Stomach (tissue), 9 donors: ENCODE results near the gene CCDC122. TPM values are rescaled to one million over a fixed set of nuclear protein-coding genes. Genes with fewer than 3 reads are reported as not detected.

Experiments used
- DNase-seq, 2 donors: peaks; one replicate each; pipeline versions ENCODE4 v3.0.0 to v3.0.0-alpha.2; 2013 to 2019
- H3K27ac ChIP-seq, 5 donors: fragments of 200-600 bp in 4 of 5; sonication (generic) in 4 of 5; one replicate each; pipeline ENCODE4 v1.5.1; 2013 to 2019; ENCODE audit warnings: mild to moderate bottlenecking in 1 of 5, moderate library complexity in 1 of 5
- H3K27me3 ChIP-seq, 3 donors: fragments of 200-600 bp; sonication (generic); one replicate each; pipeline ENCODE4 v1.5.1; 2017 to 2019; ENCODE audit warnings: mixed run types in 1 of 3
- H3K36me3 ChIP-seq, 4 donors: fragments of 200-600 bp; sonication (generic); 1 replicate in 3 of 4; 2 replicates in 1 of 4; pipeline ENCODE4 v1.5.1; 2016 to 2019
- H3K4me1 ChIP-seq, 4 donors: fragments of 200-600 bp; sonication (generic); one replicate each; pipeline ENCODE4 v1.5.1; 2016 to 2019
- H3K4me3 ChIP-seq, 4 donors: fragments of 200-600 bp; sonication (generic) in 3 of 4; one replicate each; pipeline ENCODE4 v1.5.1; 2016 to 2019; ENCODE audit warnings: mild to moderate bottlenecking in 1 of 4
- H3K9me3 ChIP-seq, 4 donors: fragments of 200-600 bp; sonication (generic); one replicate each; pipeline ENCODE4 v1.5.1; 2016 to 2019
- CTCF ChIP-seq, 7 experiments: fragments of 450-650 bp in 4 of 7; fragments of 200-600 bp in 3 of 7; sonication (generic) in 3 of 7; IDR thresholded peaks; one replicate each; pipeline ENCODE4 v1.5.1; 2016 to 2019; ENCODE audit warnings: antibody characterized with exemption in 7 of 7, control low read depth in 2 of 7, mild to moderate bottlenecking in 1 of 7
- EP300 ChIP-seq: sonication (generic); formaldehyde crosslinking; IDR thresholded peaks from one replicate; pipeline ENCODE4 v1.6.1; 2017; ENCODE audit warnings: antibody characterized with exemption
- POLR2A ChIP-seq, 4 donors: fragments of 450-650 bp; IDR thresholded peaks; one replicate each; pipeline ENCODE4 v1.6.1; 2016; ENCODE audit warnings: antibody characterized with exemption in 4 of 4, control low read depth in 2 of 4, mild to moderate bottlenecking in 1 of 4, moderate library complexity in 1 of 4
- POLR2AphosphoS5 ChIP-seq, 3 donors: sonication (generic); formaldehyde crosslinking; IDR thresholded peaks; one replicate each; pipeline ENCODE4 v1.6.1; 2016; ENCODE audit warnings: antibody characterized with exemption in 3 of 3
- WGBS, 5 donors: extraction: QIAGEN DNeasy Blood & Tissue Kit in 3 of 5; methylation state at CpG; one replicate each; pipeline versions ENCODE4 v1.1.5 to v1.1.7; 2013 to 2018; 5-methylcytosine and 5-hydroxymethylcytosine counted together
- intact Hi-C: fragments of 100-400 bp; cut with DNase I; formaldehyde crosslinking; loops from one replicate; pipeline ENCODE4 v1.15.1; 2023; ENCODE audit warnings: low total_unique reads
- polyA plus RNA-seq, 3 donors: library from polyadenylated mRNA; stranded (reverse); fragments of 200-250 nt; gene quantifications; one replicate each; pipeline ENCODE4 v1.2.3, GENCODE V29; 2013
- total RNA-seq, 5 donors: library from RNA; depleted of rRNA; stranded (reverse); fragments of >200 nt; gene quantifications; one replicate each; pipeline versions ENCODE4 v1.1.0 to v1.2.3, GENCODE V29; 2014 to 2016
- donor health status: healthy with polysubstance abuse.
- donor health status: Bipolar disorder and iron deficiency.
- donor health status: healthy.

The CCDC122 gene
- total and polyA plus RNA-seq, 8 donors = 1.9 to 44.6 (median 4.3) TPM; not detected in 2

DNA sequence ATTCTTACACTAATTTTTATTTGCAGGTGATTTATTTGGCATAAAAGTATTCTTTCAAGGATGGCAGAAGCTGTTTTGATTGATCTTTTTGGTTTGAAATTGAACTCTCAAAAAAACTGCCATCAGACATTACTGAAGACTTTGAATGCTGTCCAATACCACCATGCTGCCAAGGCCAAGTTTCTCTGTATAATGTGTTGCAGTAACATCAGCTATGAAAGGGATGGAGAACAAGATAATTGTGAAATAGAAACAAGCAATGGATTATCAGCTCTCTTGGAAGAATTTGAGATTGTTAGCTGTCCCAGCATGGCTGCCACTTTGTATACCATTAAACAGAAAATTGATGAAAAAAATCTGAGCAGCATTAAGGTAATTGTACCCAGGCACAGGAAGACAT, 1.4 kb upstream of the CCDC122 start:
- Histone ChIP-seq H3K27ac (no peak overlapping the region), H3K9me3 (no peaks in the 10 kb centered on the region), H3K27me3 (no peaks in the 10 kb centered on the region), H3K4me3 (no peak overlapping the region), H3K36me3 (peaks cover 0 to 14% (median 11%) of the 10 kb centered on the region in 4 donors), H3K4me1 (peaks cover 12 to 38% (median 17%) of the 10 kb centered on the region in 4 donors)
- TF ChIP-seq POLR2A (IDR thresholded peaks at IDR 0.05) (no peak), CTCF (IDR thresholded peaks at IDR 0.05) (no peak), EP300 (no peak)
- peak in 1 of 2 donors; percentile 16 for DNase-seq
- intact Hi-C loops = no loop called here

GRCh38 chr13:43880214-43880855, 795 bp upstream of the CCDC122 start:
- peaks cover 12 to 38% (median 17%) of the 10 kb centered on the region in 4 donors for H3K4me1 ChIP-seq
- H3K36me3 ChIP-seq = peaks cover 0 to 9% (median 5%) of the 10 kb centered on the region in 4 donors
- H3K4me3 ChIP-seq = peak overlapping the region; percentile 54 to 90 (median 70)
- WGBS, 5 donors = 22 to 43% (median 38%) methylated on average over 15 of the region's 15 CpGs
- H3K9me3 ChIP-seq = no peaks in the 10 kb centered on the region
- peak overlapping the region; percentile 95 to 99 (median 95) for H3K27ac ChIP-seq
- H3K27me3 ChIP-seq = no peaks in the 10 kb centered on the region
- TF ChIP-seq CTCF (IDR thresholded peaks at IDR 0.05) (no peak), POLR2AphosphoS5 (IDR thresholded peaks at IDR 0.05) (no peak), EP300 (no peak), POLR2A (IDR thresholded peaks at IDR 0.05) (no peak)
- intact Hi-C loops = no loop called here
- DNase-seq = no peak

DNA sequence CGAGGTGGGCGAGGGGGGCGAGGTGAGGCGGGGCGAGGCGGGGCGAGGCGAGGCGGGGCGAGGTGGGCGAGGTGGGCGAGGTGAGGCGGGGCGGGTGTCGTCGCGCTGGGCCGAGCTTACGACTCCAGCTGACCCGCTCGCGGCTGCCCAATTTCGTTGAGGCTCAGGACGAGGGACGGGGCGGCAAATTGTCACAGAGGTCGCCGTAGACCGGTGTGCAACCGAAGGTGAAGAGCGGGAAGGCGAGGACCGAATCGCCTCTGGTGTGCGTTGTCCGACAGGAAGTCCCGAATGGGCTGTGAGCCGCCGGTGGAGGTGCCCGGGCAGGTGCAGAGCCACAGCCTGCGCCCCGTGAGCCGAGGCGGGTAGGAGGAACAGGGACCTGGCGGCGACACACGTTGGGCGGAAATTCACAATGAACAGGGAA, 228 bp upstream of the CCDC122 start, which contains the start of gene LACC1:
TSS of gene LACC1 (plus strand) at position 150 of the 427 bp plus-strand sequence. CDS start 1,082 bp downstream, outside the sequence.
- peaks cover 12 to 41% (median 17%) of the 10 kb centered on the region in 4 donors for H3K4me1 ChIP-seq
- peak within 1 kb of the TSS; percentile 54 to 90 (median 70) for H3K4me3 ChIP-seq
- intact Hi-C loops = no loop called here
- peak within 1 kb of the TSS; percentile 95 to 99 (median 95) for H3K27ac ChIP-seq
- no peaks in the 10 kb centered on the region for H3K27me3 ChIP-seq
- 1 to 4% (median 1%) methylated on average over 20 to 46 of the region's 48 CpGs for WGBS, 5 donors
- H3K36me3 ChIP-seq = peaks cover 0 to 4% (median 2%) of the 10 kb centered on the region in 4 donors
- no peak for DNase-seq
- no peaks in the 10 kb centered on the region for H3K9me3 ChIP-seq
- TF ChIP-seq CTCF (IDR thresholded peaks at IDR 0.05) (no peak), POLR2A (IDR thresholded peaks at IDR 0.05) (no peak), EP300 (no peak), POLR2AphosphoS5 (IDR thresholded peaks at IDR 0.05) (no peak)

- Histone ChIP-seq H3K36me3 (peaks cover 0 to 2% (median 0%) of the 10 kb centered on the region in 4 donors), H3K27ac (peak overlapping the region in 1 of 5 donors; percentile 6), H3K4me1 (peaks cover 12 to 40% (median 17%) of the 10 kb centered on the region in 4 donors), H3K27me3 (no peaks in the 10 kb centered on the region), H3K9me3 (no peaks in the 10 kb centered on the region), H3K4me3 (no peak overlapping the region)
- 80 to 97% (median 92%) methylated on average over 1 of the region's 1 CpG for WGBS, 5 donors
- TF ChIP-seq POLR2AphosphoS5 (IDR thresholded peaks at IDR 0.05) (no peak), CTCF (IDR thresholded peaks at IDR 0.05) (no peak), EP300 (no peak), POLR2A (IDR thresholded peaks at IDR 0.05) (no peak)
- no peak for DNase-seq
- intact Hi-C loops = no loop called here
Measured at GRCh38 chr13:43877766-43878165, 1.8 kb downstream of the CCDC122 start.
